H9 (cell line): Measurements from ENCODE around the gene PIK3R4. TPM values are rescaled to one million over a fixed set of nuclear protein-coding genes. Genes with fewer than 3 reads are reported as not detected.

Experiments used
- DNase-seq: peaks from one replicate; pipeline ENCODE4 v3.0.0-alpha.2; 2017
- H2AFZ ChIP-seq: one replicate; pipeline ENCODE4 v1.6.1; 2013; ENCODE audit warnings: mild to moderate bottlenecking, low read length, control low read depth, moderate library complexity
- H2AK5ac ChIP-seq: 2 replicates; pipeline ENCODE4 v1.6.1; 2013; ENCODE audit warnings: low read length, control low read depth, mixed read lengths; ENCODE audit not compliant: insufficient read length
- H2BK120ac ChIP-seq: one replicate; pipeline ENCODE4 v1.6.1; 2013; ENCODE audit warnings: low read depth, mild to moderate bottlenecking, low read length, control low read depth, inconsistent platforms; ENCODE audit not compliant: poor library complexity, severe bottlenecking
- H2BK12ac ChIP-seq: 2 replicates; pipeline ENCODE4 v1.6.1; 2013; ENCODE audit warnings: low read length, control low read depth, mixed read lengths, low read depth; ENCODE audit not compliant: insufficient read length
- H2BK15ac ChIP-seq: 2 replicates; pipeline ENCODE4 v1.6.1; 2013; ENCODE audit warnings: low read depth, low read length, control low read depth
- H2BK20ac ChIP-seq: one replicate; pipeline ENCODE4 v1.6.1; 2013; ENCODE audit warnings: low read depth, mild to moderate bottlenecking, low read length, control low read depth, inconsistent platforms; ENCODE audit not compliant: poor library complexity, severe bottlenecking
- H2BK5ac ChIP-seq: 2 replicates; pipeline ENCODE4 v1.6.1; 2013; ENCODE audit warnings: low read length, control low read depth, mixed read lengths; ENCODE audit not compliant: insufficient read length
- H3K14ac ChIP-seq: 2 replicates; pipeline ENCODE4 v1.6.1; 2013; ENCODE audit warnings: low read length, control low read depth; ENCODE audit not compliant: insufficient read depth
- H3K18ac ChIP-seq: 2 replicates; pipeline ENCODE4 v1.6.1; 2013; ENCODE audit warnings: low read depth, mild to moderate bottlenecking, mixed read lengths, low read length, control low read depth; ENCODE audit not compliant: insufficient read length
- H3K23ac ChIP-seq: 2 replicates; pipeline ENCODE4 v1.6.1; 2013; ENCODE audit warnings: low read length, control low read depth, mixed read lengths, low read depth; ENCODE audit not compliant: insufficient read length
- H3K23me2 ChIP-seq: 2 replicates; pipeline ENCODE4 v1.6.1; 2013; ENCODE audit warnings: low read depth, mild to moderate bottlenecking, mixed read lengths, low read length, control low read depth; ENCODE audit not compliant: insufficient read length, poor library complexity, severe bottlenecking
- H3K27ac ChIP-seq: 2 replicates; pipeline ENCODE4 v1.5.1; 2013; ENCODE audit warnings: low read length, control low read depth, mixed read lengths, low read depth; ENCODE audit not compliant: insufficient read length
- H3K27me3 ChIP-seq: 2 replicates; pipeline ENCODE4 v1.6.1; 2013; ENCODE audit warnings: low read length, control low read depth, inconsistent platforms; ENCODE audit not compliant: insufficient read depth
- H3K4ac ChIP-seq: 2 replicates; pipeline ENCODE4 v1.6.1; 2013; ENCODE audit warnings: low read depth, mild to moderate bottlenecking, control low read depth, inconsistent platforms, low read length, moderate library complexity
- H3K4me1 ChIP-seq: 2 replicates; pipeline ENCODE4 v1.6.1; 2013; ENCODE audit warnings: low read length, control low read depth, inconsistent platforms; ENCODE audit not compliant: insufficient read depth
- H3K4me2 ChIP-seq: 2 replicates; pipeline ENCODE4 v1.6.1; 2013; ENCODE audit warnings: low read length, control low read depth, mixed read lengths; ENCODE audit not compliant: insufficient read length, insufficient read depth
- H3K56ac ChIP-seq: 2 replicates; pipeline ENCODE4 v1.6.1; 2013; ENCODE audit warnings: low read depth, mild to moderate bottlenecking, mixed read lengths, low read length, control low read depth; ENCODE audit not compliant: insufficient read length
- H3K79me1 ChIP-seq: 2 replicates; pipeline ENCODE4 v1.6.1; 2013; ENCODE audit warnings: low read depth, mild to moderate bottlenecking, moderate library complexity, low read length, control low read depth, inconsistent platforms; ENCODE audit not compliant: insufficient read depth, poor library complexity, severe bottlenecking
- H3K79me2 ChIP-seq: 2 replicates; pipeline ENCODE4 v1.6.1; 2013; ENCODE audit warnings: low read length, control low read depth, inconsistent platforms; ENCODE audit not compliant: insufficient read depth
- H3K9ac ChIP-seq: 2 replicates; pipeline ENCODE4 v1.6.1; 2013; ENCODE audit warnings: low read length, control low read depth, mixed read lengths; ENCODE audit not compliant: insufficient read length; ENCODE audit errors: extremely low read depth
- H3K9me3 ChIP-seq: one replicate; pipeline ENCODE4 v1.6.1; 2013; ENCODE audit warnings: low read depth, low read length, inconsistent platforms; ENCODE audit not compliant: control insufficient read depth
- H3T11ph ChIP-seq: one replicate; pipeline ENCODE4 v1.6.1; 2013; ENCODE audit warnings: mild to moderate bottlenecking, low read length, control low read depth, inconsistent platforms
- H4K20me1 ChIP-seq: one replicate; pipeline ENCODE4 v1.6.1; 2013; ENCODE audit not compliant: control insufficient read depth, insufficient read length, insufficient read depth
- H4K5ac ChIP-seq: 2 replicates; pipeline ENCODE4 v1.6.1; 2013; ENCODE audit warnings: low read depth, mild to moderate bottlenecking, mixed read lengths, low read length, control low read depth; ENCODE audit not compliant: insufficient read length
- H4K8ac ChIP-seq: replicated peaks from 2 replicates; pipeline ENCODE4 v1.6.1; 2013; ENCODE audit warnings: low read length, control low read depth, mixed read lengths, low read depth; ENCODE audit not compliant: insufficient read length
- H4K91ac ChIP-seq: 2 replicates; pipeline ENCODE4 v1.6.1; 2013; ENCODE audit warnings: low read depth, mild to moderate bottlenecking, moderate library complexity, mixed read lengths, low read length, control low read depth; ENCODE audit not compliant: insufficient read length
- H3K27ac Mint-ChIP-seq, 3 experiments: 2 replicates in 2 of 3; 3 replicates in 1 of 3; pipeline ENCODE4 v1.8.0; 2020 to 2021; ENCODE audit warnings: mixed read lengths in 3 of 3, mild to moderate bottlenecking in 1 of 3, moderate library complexity in 1 of 3
- H3K27me3 Mint-ChIP-seq: 2 replicates; pipeline ENCODE4 v1.8.0; 2021; ENCODE audit warnings: low read depth, mild to moderate bottlenecking, moderate library complexity, mixed read lengths
- H3K36me3 Mint-ChIP-seq, 3 experiments: 2 replicates in 2 of 3; 3 replicates in 1 of 3; pipeline ENCODE4 v1.8.0; 2020 to 2021; ENCODE audit warnings: low read depth in 3 of 3, mixed read lengths in 3 of 3; ENCODE audit not compliant: insufficient read depth in 1 of 3
- H3K4me1 Mint-ChIP-seq, 2 experiments: 2 replicates each; pipeline ENCODE4 v1.8.0; 2020; ENCODE audit warnings: mixed read lengths in 2 of 2
- H3K4me3 Mint-ChIP-seq, 2 experiments: 2 replicates in 1 of 2; 3 replicates in 1 of 2; pipeline ENCODE4 v1.8.0; 2020 to 2021; ENCODE audit warnings: mild to moderate bottlenecking in 2 of 2, mixed read lengths in 2 of 2, moderate library complexity in 1 of 2
- H3K9me3 Mint-ChIP-seq, 2 experiments: 2 replicates in 1 of 2; 3 replicates in 1 of 2; pipeline ENCODE4 v1.8.0; 2020; ENCODE audit warnings: mild to moderate bottlenecking in 2 of 2, mixed read lengths in 2 of 2, moderate library complexity in 1 of 2
- CTCF ChIP-seq: fragments of 200-600 bp; sonication (generic); conservative IDR thresholded peaks from 3 replicates; pipeline ENCODE4 v1.8.0; 2021; ENCODE audit warnings: antibody characterized with exemption, mild to moderate bottlenecking
- WGBS: extraction: QIAGEN DNeasy Blood & Tissue Kit; methylation state at CpG from one replicate; pipeline ENCODE4 v1.1.7; 2013; ENCODE audit warnings: missing lambda C conversion rate, low lambda C conversion rate, mixed read lengths; ENCODE audit not compliant: insufficient read length; ENCODE audit errors: extremely low coverage; 5-methylcytosine and 5-hydroxymethylcytosine counted together
- total RNA-seq: library from RNA; stranded (reverse); gene quantifications from 2 replicates; pipeline ENCODE4 v1.2.1, GENCODE V29; 2021

The PIK3R4 gene
- total RNA-seq, 1 experiment from 2014 or later: 28.6 TPM

GRCh38 chr3:130700541-130700940, 46.1 kb downstream of the PIK3R4 start:
- H3K23me2 ChIP-seq: no peaks in the 10 kb centered on the region
- H4K91ac ChIP-seq: no peak overlapping the region
- H2BK15ac ChIP-seq: no peak overlapping the region
- no peak overlapping the region for H2AFZ ChIP-seq
- H2BK20ac ChIP-seq: no peak overlapping the region
- DNase-seq: no peak
- no peaks in the 10 kb centered on the region for H3K9me3 ChIP-seq
- H3K27me3 ChIP-seq: no peaks in the 10 kb centered on the region
- no peak overlapping the region for H3T11ph ChIP-seq
- H3K4me1 Mint-ChIP-seq: no peaks in the 10 kb centered on the region
- no peak overlapping the region for H3K4ac ChIP-seq
- H3K9ac ChIP-seq: no peak overlapping the region
- no peaks in the 10 kb centered on the region for H3K79me1 ChIP-seq
- H3K4me3 Mint-ChIP-seq: no peak overlapping the region
- peaks cover 18 to 45% (median 42%) of the 10 kb centered on the region in 3 experiments; a peak in 6 of 7 replicates for H3K36me3 Mint-ChIP-seq
- no peak overlapping the region for H3K14ac ChIP-seq
- no CpG with 5 or more reads among the region's 2 CpGs for WGBS
- H3K4me2 ChIP-seq: no peak overlapping the region
- H4K5ac ChIP-seq: no peak overlapping the region
- no peak overlapping the region for H2AK5ac ChIP-seq
- no peaks in the 10 kb centered on the region for H3K27me3 Mint-ChIP-seq
- H2BK12ac ChIP-seq: no peak overlapping the region
- H2BK5ac ChIP-seq: no peak overlapping the region
- H3K79me2 ChIP-seq: no peaks in the 10 kb centered on the region
- no peak overlapping the region for H2BK120ac ChIP-seq
- no peaks in the 10 kb centered on the region for H4K20me1 ChIP-seq
- TF ChIP-seq CTCF: no peak
- no peak overlapping the region for H4K8ac ChIP-seq
- H3K27ac ChIP-seq: no peak overlapping the region
- no peak overlapping the region for H3K23ac ChIP-seq
- H3K9me3 Mint-ChIP-seq: no peaks in the 10 kb centered on the region
- H3K18ac ChIP-seq: no peak overlapping the region
- H3K27ac Mint-ChIP-seq: no peak overlapping the region
- no peaks in the 10 kb centered on the region for H3K4me1 ChIP-seq
- H3K56ac ChIP-seq: no peak overlapping the region
